Raji (cell line): ENCODE measurements around the gene MYCBPAP.
A peak's percentile ranks its signal among the peaks of the same experiment; 100 is the strongest.

ENCODE experiments used
- POLR2A ChIP-seq: IDR thresholded peaks from 2 replicates; pipeline ENCODE4 v1.6.1; 2011; ENCODE audit warnings: low read depth, low read length, control low read depth; ENCODE audit not compliant: insufficient read depth

MYCBPAP gene

DNA sequence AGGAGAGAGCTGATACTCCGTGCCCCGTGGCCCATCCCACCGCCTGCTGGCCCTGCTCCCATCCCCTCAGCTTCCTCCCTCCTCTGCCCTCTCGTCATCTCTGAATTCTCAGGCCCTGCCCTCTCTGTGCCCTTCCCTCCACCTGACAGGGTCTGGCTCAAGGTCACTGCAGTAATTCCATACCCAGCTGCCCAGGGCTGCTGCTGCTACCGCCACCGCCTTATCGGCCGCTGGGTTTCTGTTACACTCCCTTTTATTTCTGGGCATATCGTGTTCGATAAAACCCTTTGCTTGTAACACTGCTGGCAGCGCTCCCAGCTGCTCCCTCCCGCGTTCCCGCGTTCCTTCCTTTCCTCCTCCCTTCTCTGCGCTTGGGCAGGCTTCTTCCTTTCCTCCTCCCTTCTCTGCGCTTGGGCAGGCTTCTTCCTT, 25.5 kb downstream of the MYCBPAP start:
- TF ChIP-seq POLR2A = no peak

DNA sequence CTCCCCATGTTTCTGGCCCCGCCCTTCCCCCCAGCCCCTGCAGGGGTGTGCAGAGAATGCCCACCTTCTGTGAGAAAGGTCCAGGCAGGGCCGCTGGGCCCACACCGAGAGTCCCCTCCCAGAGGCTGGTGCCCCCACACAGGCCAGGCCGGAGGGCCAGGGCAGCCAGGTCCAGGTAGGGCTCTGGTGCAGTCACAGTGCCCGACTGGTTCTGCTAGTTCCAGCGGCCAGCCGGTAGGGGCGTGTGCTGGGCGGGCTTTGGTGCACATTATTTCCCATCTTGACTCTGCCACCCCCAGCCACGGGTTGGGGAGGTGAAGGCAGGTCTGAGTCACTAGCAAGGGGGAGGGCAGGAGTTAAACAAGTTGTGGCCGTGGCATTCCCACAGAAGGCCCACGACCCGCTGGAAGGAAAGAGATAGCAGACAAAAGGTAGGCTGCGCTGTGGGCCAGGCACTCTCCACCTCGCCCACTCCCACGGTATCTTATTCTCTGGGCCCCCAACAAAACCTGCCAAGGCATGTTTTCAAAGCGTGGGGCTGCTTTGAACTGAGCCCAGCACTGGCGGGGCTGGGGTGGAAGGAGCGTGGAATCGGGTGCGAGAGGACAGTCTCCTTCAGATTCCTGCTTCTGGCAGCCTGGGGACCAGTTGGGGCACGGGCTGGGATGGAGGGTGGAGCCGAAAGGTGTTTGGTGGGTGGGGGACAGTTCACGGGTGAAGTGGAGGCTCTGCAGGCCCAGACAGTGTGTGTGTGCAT, 26.2 kb downstream of the MYCBPAP start:
- TF ChIP-seq POLR2A = no peak

DNA sequence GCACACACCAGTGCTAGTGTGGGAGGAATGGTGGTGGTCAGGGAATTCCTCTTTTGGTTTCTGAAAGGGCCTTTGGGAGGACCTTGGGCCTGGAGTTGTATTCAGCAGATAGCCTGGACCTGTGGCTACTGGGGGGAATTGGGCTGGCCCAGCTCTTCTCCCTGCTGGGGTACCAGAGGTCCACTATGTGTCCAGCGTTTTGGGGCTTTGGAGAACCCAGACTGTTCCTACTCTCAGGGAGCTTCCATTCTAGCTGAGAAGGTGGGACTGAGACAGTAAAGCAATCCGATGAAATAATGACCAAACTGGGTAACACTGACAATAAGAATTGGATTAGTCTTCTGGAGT, 26.7 kb downstream of the MYCBPAP start:
- TF ChIP-seq POLR2A = no peak

GRCh38 chr17:50535407-50535806, 27.2 kb downstream of the MYCBPAP start:
- no peak for TF ChIP-seq POLR2A

DNA sequence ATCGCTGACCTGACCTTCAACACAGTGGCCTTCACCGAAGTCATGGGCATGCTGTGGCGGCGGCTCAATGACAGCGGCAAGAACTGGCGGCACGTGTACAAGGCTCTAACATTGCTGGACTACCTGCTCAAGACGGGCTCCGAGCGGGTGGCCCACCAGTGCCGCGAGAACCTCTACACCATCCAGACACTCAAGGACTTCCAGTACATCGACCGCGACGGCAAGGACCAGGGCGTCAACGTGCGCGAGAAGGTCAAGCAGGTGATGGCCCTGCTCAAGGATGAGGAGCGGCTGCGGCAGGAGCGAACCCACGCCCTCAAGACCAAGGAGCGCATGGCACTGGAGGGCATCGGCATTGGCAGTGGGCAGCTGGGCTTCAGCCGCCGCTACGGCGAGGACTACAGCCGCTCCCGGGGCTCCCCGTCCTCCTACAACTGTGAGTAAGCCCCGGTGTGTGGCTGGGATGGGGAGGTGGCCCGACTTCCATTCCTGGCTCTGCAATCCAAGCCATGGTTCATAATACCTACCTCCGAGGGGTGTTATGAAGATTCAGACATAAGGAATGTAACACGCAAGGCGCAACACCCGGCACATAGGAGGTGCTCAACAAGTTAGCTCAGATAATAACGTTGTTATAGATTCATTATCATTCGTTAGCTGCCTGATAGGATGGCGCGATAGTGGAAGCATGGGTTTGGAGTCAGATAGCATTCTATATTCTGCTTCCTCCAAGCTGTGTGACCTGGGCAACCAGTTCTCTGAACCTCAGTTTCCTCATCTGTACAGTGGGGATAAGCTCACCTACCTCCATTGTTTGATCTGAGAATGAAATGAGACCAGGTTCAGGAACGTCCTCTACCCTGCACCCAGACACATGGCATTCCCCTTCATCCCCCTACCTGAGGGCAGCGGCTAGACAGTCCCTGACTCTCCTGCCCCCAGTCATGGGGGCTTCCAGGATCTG, 28.7 kb downstream of the MYCBPAP start:
- TF ChIP-seq POLR2A = no peak

- no peak for TF ChIP-seq POLR2A
Observed at GRCh38 chr17:50537721-50538548, 29.7 kb downstream of the MYCBPAP start.

DNA sequence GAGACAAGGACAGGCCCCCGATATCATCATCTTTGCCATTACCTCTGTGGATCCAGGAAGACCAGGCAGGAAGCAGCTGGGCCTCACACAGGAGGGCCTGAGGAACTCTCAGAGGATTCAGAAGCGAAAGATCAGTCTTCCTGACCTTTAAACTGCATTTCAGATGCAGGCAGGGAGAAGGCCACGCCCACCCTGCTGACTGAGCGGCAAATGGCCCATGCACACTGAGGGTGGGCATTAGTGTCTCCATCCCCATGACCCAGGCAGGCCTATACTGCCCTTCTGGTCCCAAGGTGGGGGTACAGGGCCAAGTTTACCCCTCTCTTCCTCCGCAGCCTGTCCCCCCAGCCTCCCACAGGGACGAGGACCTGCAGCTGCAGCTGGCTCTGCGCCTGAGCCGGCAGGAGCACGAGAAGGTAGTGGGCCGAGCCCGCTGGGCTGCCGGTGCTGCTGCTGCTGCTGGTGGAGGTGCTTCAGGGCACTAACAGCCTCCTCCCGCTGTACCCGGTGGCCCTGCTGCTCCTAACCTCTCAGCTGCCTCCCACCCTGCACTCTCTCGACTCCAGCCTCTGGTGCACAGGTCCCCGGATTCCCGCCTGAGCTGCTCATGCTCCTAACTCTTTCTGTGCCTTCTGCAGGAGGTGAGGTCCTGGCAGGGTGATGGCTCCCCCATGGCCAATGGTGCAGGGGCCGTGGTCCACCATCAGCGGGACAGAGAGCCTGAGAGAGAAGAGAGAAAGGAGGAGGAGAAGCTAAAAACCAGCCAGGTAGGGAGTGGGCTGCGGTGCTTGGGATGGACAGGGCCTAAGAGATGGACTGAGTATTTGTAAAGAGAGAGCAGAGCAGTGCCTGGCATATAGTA, 30.5 kb downstream of the MYCBPAP start:
- TF ChIP-seq POLR2A = no peak

DNA sequence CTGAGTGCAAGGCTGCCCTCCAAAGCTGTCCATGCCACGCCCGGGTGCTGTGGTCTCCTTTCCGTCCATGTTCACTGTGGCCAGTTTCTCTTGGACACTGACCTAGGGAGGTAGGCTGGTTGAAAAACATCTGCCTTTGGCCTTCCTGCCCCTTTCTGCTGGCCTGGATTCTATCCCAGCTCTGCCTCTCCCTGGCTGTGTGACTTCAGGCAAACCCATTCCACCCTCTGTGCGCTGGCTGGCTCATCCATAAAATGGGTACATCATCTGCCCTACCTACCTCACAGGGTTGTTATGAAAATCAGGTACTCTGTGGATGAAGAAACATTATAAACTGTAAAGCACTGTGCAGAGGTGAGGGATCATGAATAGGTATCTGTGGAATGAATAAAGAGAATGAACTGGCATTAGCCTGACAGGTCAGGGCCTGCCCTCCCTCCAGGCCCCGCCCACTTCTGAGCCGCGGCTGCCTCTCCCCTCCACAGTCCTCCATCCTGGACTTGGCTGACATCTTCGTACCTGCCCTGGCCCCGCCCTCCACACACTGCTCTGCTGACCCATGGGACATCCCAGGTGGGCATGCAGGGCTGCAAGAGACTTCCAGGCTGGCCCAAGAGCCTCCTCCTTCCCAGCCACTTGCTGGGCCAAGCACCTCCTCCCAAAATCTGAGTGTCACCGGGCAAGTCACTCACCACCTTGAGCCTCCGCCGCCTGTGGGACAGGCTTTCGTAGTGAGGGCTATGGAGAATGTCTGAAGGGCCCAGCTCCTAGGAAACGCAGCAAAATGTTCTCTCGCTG, 31.7 kb downstream of the MYCBPAP start:
- no peak for TF ChIP-seq POLR2A

DNA sequence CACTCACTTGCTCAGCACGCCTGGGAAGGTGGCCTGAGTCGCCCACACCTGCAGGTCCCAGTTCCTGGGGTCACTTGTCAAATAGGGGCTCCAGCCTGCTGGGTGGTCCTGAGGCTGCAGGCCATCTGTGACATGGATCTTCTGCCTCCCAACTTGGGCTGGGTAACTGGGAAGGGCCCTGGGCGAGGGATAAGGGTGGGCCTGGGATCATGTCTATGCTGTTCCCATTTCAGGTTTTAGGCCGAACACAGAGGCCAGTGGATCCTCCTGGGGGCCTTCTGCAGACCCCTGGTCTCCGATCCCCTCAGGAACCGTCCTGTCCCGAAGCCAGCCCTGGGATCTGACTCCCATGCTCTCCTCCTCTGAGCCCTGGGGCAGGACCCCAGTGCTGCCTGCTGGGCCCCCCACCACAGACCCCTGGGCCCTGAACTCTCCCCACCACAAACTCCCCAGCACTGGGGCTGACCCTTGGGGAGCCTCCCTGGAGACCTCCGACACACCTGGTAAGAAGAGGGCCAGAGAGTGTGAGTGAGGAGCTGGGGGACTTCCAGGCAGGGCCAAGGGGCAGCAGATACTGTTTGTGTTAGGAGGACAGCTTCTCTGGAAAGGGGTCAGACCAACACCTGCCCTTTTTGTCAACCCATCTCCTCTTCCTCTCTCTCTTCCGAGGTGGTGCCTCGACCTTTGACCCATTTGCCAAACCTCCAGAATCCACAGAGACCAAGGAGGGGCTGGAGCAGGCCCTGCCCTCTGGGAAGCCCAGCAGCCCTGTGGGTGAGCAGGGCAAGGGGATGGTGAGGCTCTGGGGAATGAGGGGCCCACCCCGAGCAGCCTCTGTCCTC, 32.5 kb downstream of the MYCBPAP start:
- no peak for TF ChIP-seq POLR2A

GRCh38 chr17:50541402-50541715, 33.1 kb downstream of the MYCBPAP start:
- TF ChIP-seq POLR2A = no peak

DNA sequence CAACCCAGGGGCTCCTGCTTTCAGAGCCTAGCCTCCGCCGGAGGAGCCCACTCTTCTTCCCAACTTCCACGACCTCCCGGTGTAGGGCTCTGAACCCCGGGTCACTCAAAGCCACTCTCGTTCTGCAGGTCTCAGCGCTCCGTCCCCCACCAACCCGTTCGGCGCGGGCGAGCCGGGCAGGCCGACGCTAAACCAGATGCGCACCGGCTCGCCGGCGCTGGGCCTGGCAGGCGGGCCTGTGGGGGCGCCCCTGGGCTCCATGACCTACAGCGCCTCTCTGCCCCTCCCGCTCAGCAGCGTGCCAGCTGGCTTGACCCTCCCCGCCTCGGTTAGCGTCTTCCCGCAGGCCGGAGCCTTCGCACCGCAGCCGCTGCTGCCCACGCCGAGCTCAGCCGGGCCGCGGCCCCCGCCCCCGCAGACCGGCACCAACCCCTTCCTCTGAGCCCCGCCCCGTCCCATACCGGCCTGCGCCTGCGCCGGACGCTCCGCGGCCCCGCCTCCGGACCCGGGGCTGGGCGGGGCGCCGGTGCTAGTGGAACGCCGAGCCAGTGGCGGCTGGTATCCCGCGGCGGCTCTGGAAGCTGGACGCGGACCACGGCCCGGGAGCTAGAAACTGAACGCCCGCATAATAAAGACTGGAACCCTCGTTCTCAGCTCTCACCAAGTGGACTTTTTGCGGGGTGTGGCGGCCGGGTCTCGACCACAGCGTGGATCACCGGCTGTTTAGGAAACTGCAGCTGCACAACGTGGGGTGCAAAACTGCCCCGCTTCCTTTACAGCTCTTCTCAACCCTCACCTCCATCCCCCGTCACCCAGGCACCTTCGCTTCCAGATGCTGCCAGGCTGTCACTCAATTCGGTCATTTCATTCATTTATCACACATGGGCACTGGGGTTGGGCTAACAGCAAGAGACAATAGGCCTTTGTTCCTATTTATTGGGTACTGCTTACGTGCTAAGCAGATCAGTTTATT, 33.8 kb downstream of the MYCBPAP start:
- peak; percentile 62 for TF ChIP-seq POLR2A

DNA sequence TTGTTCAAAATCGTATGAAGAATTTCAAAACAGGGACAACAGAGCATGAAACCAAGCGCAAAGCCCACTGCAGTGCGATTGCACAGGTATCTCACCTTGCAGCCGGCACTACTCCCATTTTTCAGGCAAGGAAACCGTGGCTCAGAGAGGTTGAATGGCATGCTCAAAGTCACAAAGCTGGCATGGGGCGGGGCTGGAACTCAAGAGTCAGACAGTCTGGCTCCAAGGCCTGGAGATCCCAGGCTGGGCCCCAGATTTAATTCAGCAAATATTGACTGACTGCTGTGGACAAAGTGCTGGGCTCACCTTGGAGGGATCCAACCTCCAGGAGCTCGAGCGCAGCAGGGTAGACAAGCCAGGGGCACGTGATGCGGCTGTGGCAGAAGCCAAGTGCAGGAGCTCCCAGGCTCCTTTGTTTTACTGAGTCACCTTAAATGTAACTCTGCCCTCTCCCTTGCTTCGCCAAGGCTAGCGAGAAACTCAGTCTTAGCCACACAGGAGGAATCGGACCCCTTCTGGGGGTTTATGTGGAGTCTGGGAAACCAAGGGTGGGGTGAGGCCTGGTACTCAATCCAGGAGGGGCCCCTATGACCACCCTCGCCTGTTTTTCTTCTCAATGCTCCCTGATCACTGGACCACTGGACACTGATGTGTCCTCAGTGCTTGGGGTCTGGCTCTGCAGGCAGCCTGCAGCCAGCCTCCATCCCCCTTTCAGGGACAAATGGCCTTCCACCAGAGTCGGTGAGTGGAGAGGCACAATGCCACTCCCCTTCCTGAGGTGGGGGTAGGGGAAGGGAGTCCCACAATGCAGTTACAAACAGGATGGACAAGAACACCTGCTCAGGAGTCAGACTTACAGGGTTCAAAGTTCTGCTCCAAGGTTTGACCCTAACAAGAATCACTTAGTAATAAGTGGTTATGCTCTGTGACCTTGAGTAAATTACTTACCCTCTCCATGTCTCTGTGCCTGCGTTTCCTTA, 34.8 kb downstream of the MYCBPAP start:
- TF ChIP-seq POLR2A = no peak
